DND-41 (cell line): Measurements from ENCODE around the gene CLIC6.

Source experiments
- CTCF ChIP-seq: IDR thresholded peaks from 2 replicates; pipeline ENCODE4 v1.5.1; 2012; ENCODE audit warnings: borderline replicate concordance, low read length, moderate library complexity, mild to moderate bottlenecking; ENCODE audit not compliant: poor library complexity, severe bottlenecking; ENCODE audit errors: extremely low read depth
- EZH2 ChIP-seq: IDR thresholded peaks from 3 replicates; pipeline ENCODE4 v1.6.1; 2012; ENCODE audit warnings: borderline replicate concordance, low read depth, mild to moderate bottlenecking, moderate library complexity, low read length, inconsistent platforms; ENCODE audit not compliant: severe bottlenecking

- TF ChIP-seq CTCF (no peak), EZH2 (no peak)
Observed at GRCh38 chr21:34730194-34730593, 61.4 kb downstream of the CLIC6 start.
